ENCODE data around the gene TBC1D1. TPM values are rescaled to one million over a fixed set of nuclear protein-coding genes. Genes with fewer than 3 reads are reported as not detected.

TBC1D1 gene, protein sequence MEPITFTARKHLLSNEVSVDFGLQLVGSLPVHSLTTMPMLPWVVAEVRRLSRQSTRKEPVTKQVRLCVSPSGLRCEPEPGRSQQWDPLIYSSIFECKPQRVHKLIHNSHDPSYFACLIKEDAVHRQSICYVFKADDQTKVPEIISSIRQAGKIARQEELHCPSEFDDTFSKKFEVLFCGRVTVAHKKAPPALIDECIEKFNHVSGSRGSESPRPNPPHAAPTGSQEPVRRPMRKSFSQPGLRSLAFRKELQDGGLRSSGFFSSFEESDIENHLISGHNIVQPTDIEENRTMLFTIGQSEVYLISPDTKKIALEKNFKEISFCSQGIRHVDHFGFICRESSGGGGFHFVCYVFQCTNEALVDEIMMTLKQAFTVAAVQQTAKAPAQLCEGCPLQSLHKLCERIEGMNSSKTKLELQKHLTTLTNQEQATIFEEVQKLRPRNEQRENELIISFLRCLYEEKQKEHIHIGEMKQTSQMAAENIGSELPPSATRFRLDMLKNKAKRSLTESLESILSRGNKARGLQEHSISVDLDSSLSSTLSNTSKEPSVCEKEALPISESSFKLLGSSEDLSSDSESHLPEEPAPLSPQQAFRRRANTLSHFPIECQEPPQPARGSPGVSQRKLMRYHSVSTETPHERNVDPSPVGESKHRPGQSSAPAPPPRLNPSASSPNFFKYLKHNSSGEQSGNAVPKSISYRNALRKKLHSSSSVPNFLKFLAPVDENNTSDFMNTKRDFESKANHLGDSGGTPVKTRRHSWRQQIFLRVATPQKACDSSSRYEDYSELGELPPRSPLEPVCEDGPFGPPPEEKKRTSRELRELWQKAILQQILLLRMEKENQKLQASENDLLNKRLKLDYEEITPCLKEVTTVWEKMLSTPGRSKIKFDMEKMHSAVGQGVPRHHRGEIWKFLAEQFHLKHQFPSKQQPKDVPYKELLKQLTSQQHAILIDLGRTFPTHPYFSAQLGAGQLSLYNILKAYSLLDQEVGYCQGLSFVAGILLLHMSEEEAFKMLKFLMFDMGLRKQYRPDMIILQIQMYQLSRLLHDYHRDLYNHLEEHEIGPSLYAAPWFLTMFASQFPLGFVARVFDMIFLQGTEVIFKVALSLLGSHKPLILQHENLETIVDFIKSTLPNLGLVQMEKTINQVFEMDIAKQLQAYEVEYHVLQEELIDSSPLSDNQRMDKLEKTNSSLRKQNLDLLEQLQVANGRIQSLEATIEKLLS (N-terminal part only)
- polyA plus RNA-seq (2013, experiment 1 of 2), result 124 TPM
- polyA plus RNA-seq (2013, experiment 2 of 2), result 123 TPM

GRCh38 chr4:37890801-37891259 is at the start of gene TBC1D1:
TBC1D1 (plus strand) TSS chr4:37891084; CDS start chr4:37902096, 11,012 bp downstream.
- Histone ChIP-seq H3K14ac (ENCODE audit: low read length) (peak within 1 kb of the TSS; percentile 99), H3K4me1 (ENCODE audit: control insufficient read depth in 2 of 2, insufficient read depth in 1 of 2, low read depth in 1 of 2, low read length in 2 of 2) (peaks cover 5 to 9% of the 10 kb centered on the region in 2 donors), H3K4ac (ENCODE audit: low read length) (no peak within 1 kb of the TSS), H2AFZ (ENCODE audit: low read length) (peak within 1 kb of the TSS; percentile 93), H2BK12ac (ENCODE audit: low read length) (no peak within 1 kb of the TSS), H4K91ac (ENCODE audit: low read depth, low read length, poor library complexity) (no peak within 1 kb of the TSS), H2BK120ac (ENCODE audit: low read depth, low read length) (peak within 1 kb of the TSS; percentile 83), H3K23ac (ENCODE audit: low read depth, low read length, poor library complexity) (peak within 1 kb of the TSS; percentile 49), H3K9ac (ENCODE audit: low read depth, low read length, poor library complexity) (peak within 1 kb of the TSS; percentile 79), H3K27ac (replicated peaks; ENCODE audit: low read length) (no peak within 1 kb of the TSS), H3K27me3 (ENCODE audit: control insufficient read depth in 3 of 3, insufficient read depth in 3 of 3, low read depth in 1 of 3, low read length in 3 of 3) (peaks cover 9 to 89% (median 44%) of the 10 kb centered on the region in 3 experiments), H2BK15ac (ENCODE audit: low read length) (no peak within 1 kb of the TSS), H2BK5ac (ENCODE audit: low read length) (no peak within 1 kb of the TSS), H4K8ac (ENCODE audit: low read depth, low read length) (no peak within 1 kb of the TSS), H3K36me3 (replicated peaks in 1 of 2; ENCODE audit: control insufficient read depth in 2 of 2, insufficient read depth in 2 of 2, low read length in 2 of 2) (no peaks in the 10 kb centered on the region), H3K4me3 (ENCODE audit: low read length in 2 of 2) (peak within 1 kb of the TSS; percentile 48 to 78), H3K9me3 (replicated peaks in 1 of 2; ENCODE audit: control insufficient read depth in 2 of 2, insufficient read depth in 1 of 2, low read depth in 1 of 2, low read length in 2 of 2) (no peaks in the 10 kb centered on the region), H3K4me2 (ENCODE audit: insufficient read depth, low read length, poor library complexity, severe bottlenecking) (peak within 1 kb of the TSS; percentile 97), H3K79me1 (ENCODE audit: low read depth, low read length) (no peaks in the 10 kb centered on the region), H3K18ac (ENCODE audit: low read length) (peak within 1 kb of the TSS; percentile 88), H2AK5ac (ENCODE audit: low read depth, low read length) (peak within 1 kb of the TSS; percentile 29)
- WGBS, 2 donors (ENCODE audit: extremely low coverage in 2 of 2, insufficient read length in 2 of 2, insufficient replicate concordance in 1 of 2), result no CpG with 5 or more reads among the region's 43 CpGs
- DNase-seq (ENCODE audit: low spot score), result peak; percentile 12

- no peak overlapping the region for H3K18ac ChIP-seq (ENCODE audit: low read length)
- H4K8ac ChIP-seq (ENCODE audit: low read depth, low read length), result no peak overlapping the region
- H2BK15ac ChIP-seq (ENCODE audit: low read length), result no peak overlapping the region
- no peak overlapping the region for H3K4me3 ChIP-seq (ENCODE audit: low read length in 2 of 2)
- no peak overlapping the region for H4K91ac ChIP-seq (ENCODE audit: low read depth, low read length, poor library complexity)
- no peak for DNase-seq (ENCODE audit: low spot score)
- H2BK12ac ChIP-seq (ENCODE audit: low read length), result no peak overlapping the region
- no peaks in the 10 kb centered on the region for H3K9me3 ChIP-seq (replicated peaks in 1 of 2; ENCODE audit: control insufficient read depth in 2 of 2, insufficient read depth in 1 of 2, low read depth in 1 of 2, low read length in 2 of 2)
- H3K27ac ChIP-seq (replicated peaks; ENCODE audit: low read length), result no peak overlapping the region
- no peak overlapping the region for H3K9ac ChIP-seq (ENCODE audit: low read depth, low read length, poor library complexity)
- H3K4ac ChIP-seq (ENCODE audit: low read length), result no peak overlapping the region
- no peaks in the 10 kb centered on the region for H3K27me3 ChIP-seq (ENCODE audit: control insufficient read depth in 3 of 3, insufficient read depth in 3 of 3, low read depth in 1 of 3, low read length in 3 of 3)
- H3K4me2 ChIP-seq (ENCODE audit: insufficient read depth, low read length, poor library complexity, severe bottlenecking), result no peak overlapping the region
- H3K36me3 ChIP-seq (replicated peaks in 1 of 2; ENCODE audit: control insufficient read depth in 2 of 2, insufficient read depth in 2 of 2, low read length in 2 of 2), result peaks cover 8 to 57% of the 10 kb centered on the region in 2 donors
- H2BK120ac ChIP-seq (ENCODE audit: low read depth, low read length), result no peak overlapping the region
- no peak overlapping the region for H2AFZ ChIP-seq (ENCODE audit: low read length)
- no peaks in the 10 kb centered on the region for H3K79me1 ChIP-seq (ENCODE audit: low read depth, low read length)
- H3K4me1 ChIP-seq (ENCODE audit: control insufficient read depth in 2 of 2, insufficient read depth in 1 of 2, low read depth in 1 of 2, low read length in 2 of 2), result no peaks in the 10 kb centered on the region
- no peak overlapping the region for H2BK5ac ChIP-seq (ENCODE audit: low read length)
- H3K23ac ChIP-seq (ENCODE audit: low read depth, low read length, poor library complexity), result no peak overlapping the region
- WGBS, 2 donors (ENCODE audit: extremely low coverage in 2 of 2, insufficient read length in 2 of 2, insufficient replicate concordance in 1 of 2), result 100% methylated on average over 1 of the region's 5 CpGs; no CpG with 5 or more reads in 1 of the 2 donors
- no peak overlapping the region for H2AK5ac ChIP-seq (ENCODE audit: low read depth, low read length)
- H3K14ac ChIP-seq (ENCODE audit: low read length), result no peak overlapping the region
Observed at GRCh38 chr4:37844204-37844603, 46.7 kb upstream of the TBC1D1 start.

- Histone ChIP-seq H3K9ac (ENCODE audit: low read depth, low read length, poor library complexity) (no peak overlapping the region), H3K79me1 (ENCODE audit: low read depth, low read length) (no peaks in the 10 kb centered on the region), H3K4me2 (ENCODE audit: insufficient read depth, low read length, poor library complexity, severe bottlenecking) (no peak overlapping the region), H3K4me1 (ENCODE audit: control insufficient read depth in 2 of 2, insufficient read depth in 1 of 2, low read depth in 1 of 2, low read length in 2 of 2) (no peaks in the 10 kb centered on the region), H2BK15ac (ENCODE audit: low read length) (no peak overlapping the region), H3K27me3 (ENCODE audit: control insufficient read depth in 3 of 3, insufficient read depth in 3 of 3, low read depth in 1 of 3, low read length in 3 of 3) (no peaks in the 10 kb centered on the region), H4K91ac (ENCODE audit: low read depth, low read length, poor library complexity) (no peak overlapping the region), H2AK5ac (ENCODE audit: low read depth, low read length) (no peak overlapping the region), H3K27ac (replicated peaks; ENCODE audit: low read length) (no peak overlapping the region), H4K8ac (ENCODE audit: low read depth, low read length) (no peak overlapping the region), H3K4me3 (ENCODE audit: low read length in 2 of 2) (no peak overlapping the region), H3K23ac (ENCODE audit: low read depth, low read length, poor library complexity) (no peak overlapping the region), H3K4ac (ENCODE audit: low read length) (no peak overlapping the region), H2BK12ac (ENCODE audit: low read length) (no peak overlapping the region), H3K9me3 (replicated peaks in 1 of 2; ENCODE audit: control insufficient read depth in 2 of 2, insufficient read depth in 1 of 2, low read depth in 1 of 2, low read length in 2 of 2) (no peaks in the 10 kb centered on the region), H2BK5ac (ENCODE audit: low read length) (no peak overlapping the region), H3K14ac (ENCODE audit: low read length) (no peak overlapping the region), H3K36me3 (replicated peaks in 1 of 2; ENCODE audit: control insufficient read depth in 2 of 2, insufficient read depth in 2 of 2, low read length in 2 of 2) (peaks cover 8 to 57% of the 10 kb centered on the region in 2 donors), H3K18ac (ENCODE audit: low read length) (no peak overlapping the region), H2BK120ac (ENCODE audit: low read depth, low read length) (no peak overlapping the region), H2AFZ (ENCODE audit: low read length) (no peak overlapping the region)
- DNase-seq (ENCODE audit: low spot score), result no peak
- WGBS, 2 donors (ENCODE audit: extremely low coverage in 2 of 2, insufficient read length in 2 of 2, insufficient replicate concordance in 1 of 2), result no CpG with 5 or more reads among the region's 4 CpGs
Observed at GRCh38 chr4:37845201-37845600, 45.7 kb upstream of the TBC1D1 start.

Data from neuronal stem cell (in vitro differentiated cells).